Heart right ventricle (tissue), 16 donors: Measurements from ENCODE around the gene TMEM200C. TPM values are rescaled to one million over a fixed set of nuclear protein-coding genes. Genes with fewer than 3 reads are reported as not detected.

Experiments
- ATAC-seq, 8 donors: fragments of 200-7000 bp; cut with Tn5 transposase; one replicate each; pipeline ENCODE4 v1.9.1; 2020; ENCODE audit warnings: mild to moderate bottlenecking in 8 of 8, moderate library complexity in 8 of 8, moderate number of reproducible peaks in 1 of 8
- DNase-seq, 2 donors: peaks; one replicate each; pipeline ENCODE4 v3.0.0-alpha.2; 2020
- H3K27ac ChIP-seq, 10 donors: fragments of 200-600 bp; sonication (generic) in 2 of 10; one replicate each; pipeline versions ENCODE4 v1.5.0 to v1.8.0; 2020 to 2022; ENCODE audit warnings: mild to moderate bottlenecking in 3 of 10
- H3K27me3 ChIP-seq, 7 donors: fragments of 200-600 bp; one replicate each; pipeline ENCODE4 v1.8.0; 2021 to 2022; ENCODE audit warnings: mild to moderate bottlenecking in 2 of 7
- H3K36me3 ChIP-seq, 9 donors: fragments of 200-600 bp; sonication (generic) in 1 of 9; one replicate each; pipeline versions ENCODE4 v1.5.0 to v1.8.0; 2020 to 2022; ENCODE audit warnings: mild to moderate bottlenecking in 2 of 9
- H3K4me1 ChIP-seq, 9 donors: fragments of 200-600 bp; sonication (generic) in 1 of 9; one replicate each; pipeline versions ENCODE4 v1.5.0 to v1.8.0; 2020 to 2022; ENCODE audit warnings: mild to moderate bottlenecking in 4 of 9
- H3K4me3 ChIP-seq, 10 donors: fragments of 200-600 bp; sonication (generic) in 2 of 10; one replicate each; pipeline versions ENCODE4 v1.5.0 to v1.8.0; 2020 to 2022; ENCODE audit warnings: mild to moderate bottlenecking in 7 of 10, moderate library complexity in 2 of 10
- H3K9me3 ChIP-seq, 11 donors: fragments of 200-600 bp in 10 of 11; sonication (generic) in 2 of 11; one replicate each; pipeline versions ENCODE4 v1.5.0 to v1.8.0; 2013 to 2022; ENCODE audit warnings: mild to moderate bottlenecking in 2 of 11, control low read depth in 1 of 11, moderate library complexity in 1 of 11
- CTCF ChIP-seq, 9 donors: fragments of 200-600 bp; sonication (generic) in 2 of 9; IDR thresholded peaks; one replicate each; pipeline versions ENCODE4 v1.5.0 to v1.8.0; 2021 to 2022; ENCODE audit warnings: antibody characterized with exemption in 9 of 9, mild to moderate bottlenecking in 5 of 9, moderate library complexity in 1 of 9
- WGBS, 2 donors: extraction: QIAGEN DNeasy Blood & Tissue Kit; methylation state at CpG; one replicate each; pipeline ENCODE4 v1.1.7; 2013; ENCODE audit warnings: inconsistent platforms in 1 of 2; 5-methylcytosine and 5-hydroxymethylcytosine counted together
- intact Hi-C, 10 donors: fragments of 100-400 bp; cut with DNase I; formaldehyde crosslinking; loops; one replicate each; pipeline versions ENCODE4 v1.11.1 to v1.14.2; 2022
- polyA plus RNA-seq, 2 donors: library from polyadenylated mRNA; stranded (reverse); fragments of 200-250 nt; gene quantifications; one replicate each; pipeline ENCODE4 v1.2.3, GENCODE V29; 2013
- total RNA-seq, 10 donors: library from RNA; stranded (reverse); fragmentation: NEBNext Ultra II Directional in 3 of 10; extraction: Animal tissue kit (Norgen Biotek cat#: 25700) in 3 of 10; gene quantifications; one replicate each; pipeline versions ENCODE4 v1.2.1 to v1.2.4, GENCODE V29; 2021 to 2023
- donor health status: Arrhythmogenic right ventricular cardiomyopathy.
- donor health status: ischemic (EF 13 %, LVEDD 7.1; RV severe dilation, severe dysfunction).
- donor health status: healthy with polysubstance abuse.
- donor health status: DM: no; HTN: yes; CAD: no.
- donor health status: DM: no; HTN: no; CAD: no.
- donor health status: ischemic (EF 25% LVEDD 6.9; RV normal size, moderate dysfunction).
- donor health status: ischemic (EF 25% LVEDD 5.7; RV mildly dilated, moderate dysfunction).
- donor health status: healthy.
- donor health status: DM: yes; HTN: yes; CAD: no.
- donor health status: Ischemic cardiomyopathy.
- donor health status: ischemic (EF 35%, LVEDD 5.7; RV mildly dilated, moderate dysfunction).
- donor health status: nonischemic (EF 11% LVEDD 7.7; RV severe dilation, severe dysfunction).
- donor health status: DM: yes; HTN: yes; CAD: no.
- donor health status: PGD.
- donor health status: ischemic (EF 29% LVEDD 5.4; RV normal size, mild dysfunction).
- donor health status: nonischemic (EF 23%, LVEDD 6.1; RV moderate dilation, normal function).

The TMEM200C gene
- total and polyA plus RNA-seq, 12 donors = 0.04 to 1.7 (median 0.33) TPM

GRCh38 chr18:5899835-5900234 is 4.5 kb upstream of the TMEM200C start:
- Histone ChIP-seq H3K36me3 (no peaks in the 10 kb centered on the region), H3K27me3 (peaks cover 10 to 73% (median 50%) of the 10 kb centered on the region in 7 donors), H3K27ac (no peak overlapping the region), H3K9me3 (no peaks in the 10 kb centered on the region), H3K4me3 (no peak overlapping the region), H3K4me1 (peaks cover 0 to 25% (median 7%) of the 10 kb centered on the region in 9 donors)
- ATAC-seq = no peak
- intact Hi-C loops = loop anchor here in 3 of 10 donors (10.0 kb wide), 3 partner anchors 225 to 875 kb away; no protein-coding TSS in a partner anchor
- no peak for DNase-seq
- WGBS, 2 donors = 94 to 95% methylated on average over 3 of the region's 3 CpGs
- TF ChIP-seq CTCF (IDR thresholded peaks at IDR 0.05) = no peak

GRCh38 chr18:5895876-5896740 is 786 bp upstream of the TMEM200C start:
- H3K36me3 ChIP-seq = no peaks in the 10 kb centered on the region
- peak; percentile 39 to 78 (median 72) for ATAC-seq
- no peaks in the 10 kb centered on the region for H3K9me3 ChIP-seq
- peak; percentile 16 to 36 for DNase-seq
- H3K4me1 ChIP-seq = peaks cover 5 to 36% (median 13%) of the 10 kb centered on the region in 9 donors
- WGBS, 2 donors = 2 to 3% methylated on average over 39 to 41 of the region's 41 CpGs
- intact Hi-C loops = loop anchor here in 3 of 10 donors (10.0 kb wide), 3 partner anchors 229 to 879 kb away; no protein-coding TSS in a partner anchor
- H3K27me3 ChIP-seq = peaks cover 24 to 90% (median 83%) of the 10 kb centered on the region in 7 donors
- peak overlapping the region in 8 of 10 donors; percentile 19 to 78 (median 47) for H3K27ac ChIP-seq
- no peak for TF ChIP-seq CTCF (IDR thresholded peaks at IDR 0.05)
- H3K4me3 ChIP-seq = peak overlapping the region; percentile 38 to 62 (median 50)

- Histone ChIP-seq H3K4me1 (peaks cover 5 to 42% (median 15%) of the 10 kb centered on the region in 9 donors), H3K36me3 (no peaks in the 10 kb centered on the region), H3K4me3 (peak overlapping the region; percentile 37 to 64 (median 50)), H3K27ac (peak overlapping the region in 3 of 10 donors; percentile 1 to 78 (median 34)), H3K9me3 (no peaks in the 10 kb centered on the region), H3K27me3 (peaks cover 28 to 98% (median 88%) of the 10 kb centered on the region in 7 donors)
- no peak for TF ChIP-seq CTCF (IDR thresholded peaks at IDR 0.05)
- peak in 4 of 8 donors; percentile 5 to 22 (median 12) for ATAC-seq
- 1% methylated on average over 56 of the region's 56 CpGs for WGBS, 2 donors
- peak; percentile 11 to 13 for DNase-seq
- intact Hi-C loops = loop anchor here in 4 of 10 donors (5.0 to 10.0 kb wide), 4 partner anchors 228 to 880 kb away; no protein-coding TSS in a partner anchor
Measured at GRCh38 chr18:5894611-5895298, 567 bp downstream of the TMEM200C start.
